ENCODE data around the gene CTDP1. TPM values are rescaled to one million over a fixed set of nuclear protein-coding genes. Genes with fewer than 3 reads are reported as not detected.

The CTDP1 gene
- total RNA-seq, 3 donors from 2014 or later, result 15.0 to 21.0 (median 19.9) TPM

DNA sequence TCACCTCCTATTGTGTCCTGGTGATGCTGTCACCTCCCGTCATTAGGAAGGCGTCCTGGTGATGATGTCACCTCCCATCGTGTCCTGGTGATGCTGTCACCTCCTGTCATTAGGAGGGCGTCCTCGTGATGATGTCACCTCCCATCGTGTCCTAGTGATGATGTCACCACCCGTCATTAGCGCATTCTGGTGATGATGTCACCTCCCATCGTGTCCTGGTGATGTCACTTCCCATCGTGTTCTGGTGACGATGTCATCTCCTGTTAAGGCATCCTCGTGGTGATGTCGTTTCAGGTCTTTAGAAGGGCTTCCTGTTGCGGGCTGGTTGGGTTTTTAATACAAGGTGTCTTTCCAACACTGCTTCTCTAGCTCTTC is 40.7 kb downstream of the CTDP1 start:
- no peak overlapping the region for H3K4me3 ChIP-seq
- no peak for TF ChIP-seq POLR2A (IDR thresholded peaks at IDR 0.05)
- no peak for TF ChIP-seq POLR2AphosphoS5 (IDR thresholded peaks at IDR 0.05)
- TF ChIP-seq, protein P1, sequence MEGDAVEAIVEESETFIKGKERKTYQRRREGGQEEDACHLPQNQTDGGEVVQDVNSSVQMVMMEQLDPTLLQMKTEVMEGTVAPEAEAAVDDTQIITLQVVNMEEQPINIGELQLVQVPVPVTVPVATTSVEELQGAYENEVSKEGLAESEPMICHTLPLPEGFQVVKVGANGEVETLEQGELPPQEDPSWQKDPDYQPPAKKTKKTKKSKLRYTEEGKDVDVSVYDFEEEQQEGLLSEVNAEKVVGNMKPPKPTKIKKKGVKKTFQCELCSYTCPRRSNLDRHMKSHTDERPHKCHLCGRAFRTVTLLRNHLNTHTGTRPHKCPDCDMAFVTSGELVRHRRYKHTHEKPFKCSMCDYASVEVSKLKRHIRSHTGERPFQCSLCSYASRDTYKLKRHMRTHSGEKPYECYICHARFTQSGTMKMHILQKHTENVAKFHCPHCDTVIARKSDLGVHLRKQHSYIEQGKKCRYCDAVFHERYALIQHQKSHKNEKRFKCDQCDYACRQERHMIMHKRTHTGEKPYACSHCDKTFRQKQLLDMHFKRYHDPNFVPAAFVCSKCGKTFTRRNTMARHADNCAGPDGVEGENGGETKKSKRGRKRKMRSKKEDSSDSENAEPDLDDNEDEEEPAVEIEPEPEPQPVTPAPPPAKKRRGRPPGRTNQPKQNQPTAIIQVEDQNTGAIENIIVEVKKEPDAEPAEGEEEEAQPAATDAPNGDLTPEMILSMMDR (IDR thresholded peaks at IDR 0.05), result no peak
- H3K27me3 ChIP-seq, result no peaks in the 10 kb centered on the region
- no peaks in the 10 kb centered on the region for H3K4me1 ChIP-seq
- H3K27ac ChIP-seq, result no peak overlapping the region
- intact Hi-C loops (cut with DNase I; ENCODE audit: low total_unique reads), result no loop called here
- H3K36me3 ChIP-seq, result peaks cover 5% of the 10 kb centered on the region
- no peaks in the 10 kb centered on the region for H3K9me3 ChIP-seq
- no peak for DNase-seq (ENCODE audit: low spot score in 2 of 2)

DNA sequence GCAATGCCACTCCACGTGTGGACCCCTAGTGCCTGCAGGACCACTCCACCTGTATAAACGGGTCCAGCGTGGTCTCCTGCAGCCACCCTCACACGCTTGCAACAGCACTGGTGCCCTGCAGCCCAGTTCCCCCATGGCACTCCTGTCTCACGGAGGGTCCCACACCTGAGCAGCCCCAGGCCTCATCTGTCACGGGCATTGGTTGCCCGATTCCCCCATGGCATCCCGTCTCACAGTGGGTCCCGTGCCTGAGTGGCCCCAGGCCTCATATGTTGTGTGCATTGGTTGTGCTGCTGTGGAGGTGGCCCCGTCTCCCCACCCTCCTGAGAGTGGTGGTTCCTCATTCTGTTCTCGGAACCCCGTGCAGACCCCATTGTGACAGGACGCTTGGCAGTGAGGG is 43.4 kb downstream of the CTDP1 start:
- Histone ChIP-seq H3K27ac (no peak overlapping the region), H3K4me1 (no peaks in the 10 kb centered on the region), H3K9me3 (no peaks in the 10 kb centered on the region), H3K27me3 (no peaks in the 10 kb centered on the region), H3K4me3 (no peak overlapping the region), H3K36me3 (peaks cover 5% of the 10 kb centered on the region)
- intact Hi-C loops (cut with DNase I; ENCODE audit: low total_unique reads), result no loop called here
- DNase-seq (ENCODE audit: low spot score in 2 of 2), result no peak
- TF ChIP-seq, protein P1 (IDR thresholded peaks at IDR 0.05), result no peak
- TF ChIP-seq POLR2A (IDR thresholded peaks at IDR 0.05) (no peak), POLR2AphosphoS5 (IDR thresholded peaks at IDR 0.05) (no peak)

DNA sequence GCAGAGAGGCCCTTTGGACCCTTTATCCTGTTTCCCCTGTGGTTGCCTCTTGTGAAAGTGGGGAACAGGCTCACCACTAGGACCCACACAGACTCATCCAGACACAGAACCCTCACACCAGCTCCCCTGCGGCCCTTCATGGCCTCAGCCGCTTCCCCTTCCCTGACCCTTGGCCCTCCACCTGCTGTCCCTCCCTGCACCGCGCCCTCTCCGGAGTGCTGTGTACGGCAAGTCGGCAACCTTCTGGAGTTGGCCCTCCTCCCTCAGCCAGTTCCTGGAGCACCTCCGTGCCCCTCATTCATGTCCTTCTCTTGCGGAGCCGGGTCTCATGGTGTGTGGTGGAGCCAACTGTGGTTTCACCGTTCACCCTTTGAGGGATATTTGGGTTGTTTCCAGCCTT is 44.0 kb downstream of the CTDP1 start:
- intact Hi-C loops (cut with DNase I; ENCODE audit: low total_unique reads), result no loop called here
- H3K4me1 ChIP-seq, result no peaks in the 10 kb centered on the region
- H3K27ac ChIP-seq, result no peak overlapping the region
- no peak overlapping the region for H3K4me3 ChIP-seq
- peaks cover 3% of the 10 kb centered on the region for H3K36me3 ChIP-seq
- DNase-seq (ENCODE audit: low spot score in 2 of 2), result no peak
- no peaks in the 10 kb centered on the region for H3K9me3 ChIP-seq
- TF ChIP-seq, protein P1 (IDR thresholded peaks at IDR 0.05), result no peak
- TF ChIP-seq POLR2AphosphoS5 (IDR thresholded peaks at IDR 0.05), result no peak
- no peak for TF ChIP-seq POLR2A (IDR thresholded peaks at IDR 0.05)
- H3K27me3 ChIP-seq, result no peaks in the 10 kb centered on the region

DNA sequence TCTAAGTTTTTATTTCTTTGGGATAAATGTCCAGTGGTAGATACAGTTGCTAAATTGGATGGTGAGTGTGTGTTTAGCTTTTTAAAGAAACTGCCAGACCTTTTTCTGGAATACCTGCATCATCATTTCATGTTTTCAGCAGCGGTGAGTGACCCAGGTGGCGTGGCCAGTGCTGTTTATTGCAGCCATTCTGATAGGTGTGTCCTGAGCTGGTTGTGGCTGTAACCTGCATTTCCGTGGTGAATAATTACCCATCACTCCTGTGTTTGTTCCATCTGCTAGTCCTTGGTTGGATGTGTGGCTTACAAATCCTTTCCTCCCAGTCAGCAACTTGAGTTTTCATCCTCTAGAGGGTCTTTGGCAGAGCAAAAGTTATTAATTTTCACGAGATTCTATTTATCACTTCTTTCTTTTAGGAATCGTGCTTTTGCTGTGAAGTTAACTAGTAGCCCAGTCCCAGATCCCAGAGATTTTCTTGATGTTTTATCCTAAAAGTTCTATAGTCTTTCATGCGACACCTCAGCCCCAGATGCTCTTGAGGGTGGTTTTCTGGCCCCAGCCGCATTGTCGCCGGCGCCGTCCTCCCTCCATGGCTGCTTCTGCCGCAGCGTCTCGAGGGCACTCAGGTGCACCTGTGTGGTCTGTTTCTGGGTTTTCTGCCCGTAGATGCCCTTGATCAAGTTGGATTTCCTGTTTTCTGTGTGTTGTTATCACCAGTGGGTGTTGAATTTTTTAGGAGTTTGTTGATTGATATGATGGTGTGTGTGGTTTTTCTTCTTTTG is 44.9 kb downstream of the CTDP1 start:
- Histone ChIP-seq H3K4me3 (no peak overlapping the region), H3K27ac (no peak overlapping the region), H3K36me3 (no peaks in the 10 kb centered on the region), H3K27me3 (no peaks in the 10 kb centered on the region), H3K9me3 (no peaks in the 10 kb centered on the region), H3K4me1 (no peaks in the 10 kb centered on the region)
- DNase-seq (ENCODE audit: low spot score in 2 of 2), result no peak
- intact Hi-C loops (cut with DNase I; ENCODE audit: low total_unique reads), result no loop called here
- TF ChIP-seq POLR2AphosphoS5 (IDR thresholded peaks at IDR 0.05) (no peak), POLR2A (IDR thresholded peaks at IDR 0.05) (no peak)
- TF ChIP-seq, protein P1 (IDR thresholded peaks at IDR 0.05), result no peak

DNA sequence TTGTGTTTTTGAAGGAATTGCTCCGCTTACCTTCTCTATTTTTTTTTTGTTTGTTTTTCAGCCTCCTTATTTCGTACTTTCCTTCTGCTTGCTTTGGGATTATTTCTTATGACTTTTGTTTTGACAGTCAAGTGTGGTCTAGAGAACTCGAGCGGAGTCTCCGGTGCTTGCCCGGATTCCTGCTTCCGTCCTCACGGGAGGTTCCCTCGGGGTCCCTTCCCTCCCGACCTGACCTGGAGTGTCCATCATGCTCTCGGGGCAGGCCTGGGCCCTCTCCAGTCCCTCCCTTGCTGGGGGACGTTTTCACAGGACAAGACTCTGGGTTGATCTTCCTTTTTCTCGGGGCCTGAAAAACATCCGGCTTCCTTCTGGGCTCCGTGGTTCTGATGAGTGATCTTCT is 45.9 kb downstream of the CTDP1 start:
- DNase-seq (ENCODE audit: low spot score in 2 of 2), result no peak
- no peak overlapping the region for H3K27ac ChIP-seq

More for the DNA sequence above, 45.9 kb downstream of the CTDP1 start:
- no peaks in the 10 kb centered on the region for H3K9me3 ChIP-seq
- H3K27me3 ChIP-seq, result no peaks in the 10 kb centered on the region
- H3K36me3 ChIP-seq, result no peaks in the 10 kb centered on the region
- intact Hi-C loops (cut with DNase I; ENCODE audit: low total_unique reads), result no loop called here
- no peak overlapping the region for H3K4me3 ChIP-seq
- no peaks in the 10 kb centered on the region for H3K4me1 ChIP-seq
- TF ChIP-seq, protein P1 (IDR thresholded peaks at IDR 0.05), result no peak
- TF ChIP-seq POLR2AphosphoS5 (IDR thresholded peaks at IDR 0.05), result no peak
- no peak for TF ChIP-seq POLR2A (IDR thresholded peaks at IDR 0.05)
